Liver (tissue), 9 donors: ENCODE results near the gene SMARCC2. TPM values are rescaled to one million over a fixed set of nuclear protein-coding genes. Genes with fewer than 3 reads are reported as not detected.

Source experiments
- DNase-seq: peaks from one replicate; pipeline ENCODE4 v3.0.0-alpha.2; 2017; ENCODE audit warnings: low spot score
- H3K27ac ChIP-seq, 2 donors: one replicate each; pipeline ENCODE4 v1.7.0; 2013; ENCODE audit warnings: inconsistent platforms in 2 of 2, low read length in 2 of 2, control low read depth in 1 of 2, low read depth in 1 of 2, mild to moderate bottlenecking in 1 of 2
- H3K27me3 ChIP-seq, 4 donors: one replicate each; pipeline versions ENCODE4 v1.6.1 to v1.7.0; 2013; ENCODE audit warnings: low read length in 3 of 4, inconsistent platforms in 1 of 4, mild to moderate bottlenecking in 1 of 4, moderate library complexity in 1 of 4; ENCODE audit not compliant: control insufficient read depth in 4 of 4, insufficient read depth in 4 of 4
- H3K36me3 ChIP-seq, 4 donors: one replicate each; pipeline versions ENCODE4 v1.6.1 to v1.7.0; 2013; ENCODE audit warnings: low read length in 3 of 4, mild to moderate bottlenecking in 3 of 4, low read depth in 1 of 4, moderate library complexity in 1 of 4; ENCODE audit not compliant: control insufficient read depth in 4 of 4, insufficient read depth in 3 of 4
- H3K4me1 ChIP-seq, 4 donors: one replicate each; pipeline versions ENCODE4 v1.6.1 to v1.7.0; 2013; ENCODE audit warnings: low read length in 3 of 4, mild to moderate bottlenecking in 3 of 4, moderate library complexity in 1 of 4; ENCODE audit not compliant: control insufficient read depth in 4 of 4, insufficient read depth in 4 of 4
- H3K4me3 ChIP-seq, 3 donors: one replicate each; pipeline versions ENCODE4 v1.6.1 to v1.7.0; 2013; ENCODE audit warnings: low read length in 3 of 3, control low read depth in 1 of 3, low read depth in 1 of 3, mild to moderate bottlenecking in 1 of 3
- H3K9ac ChIP-seq, 2 donors: one replicate each; pipeline ENCODE4 v1.7.0; 2013; ENCODE audit warnings: low read length in 2 of 2, mild to moderate bottlenecking in 2 of 2, moderate library complexity in 2 of 2, control low read depth in 1 of 2, low read depth in 1 of 2
- H3K9me3 ChIP-seq, 4 donors: one replicate each; pipeline versions ENCODE4 v1.6.1 to v1.7.0; 2013; ENCODE audit warnings: low read length in 3 of 4; ENCODE audit not compliant: control insufficient read depth in 4 of 4
- ATF3 ChIP-seq: IDR thresholded peaks from 2 replicates; pipeline ENCODE4 v1.6.1; 2016; ENCODE audit warnings: antibody characterized with exemption
- CTCF ChIP-seq: fragments of 150-350 bp; IDR thresholded peaks from 2 replicates; pipeline ENCODE4 v1.5.1; 2017; ENCODE audit warnings: improper control_type of control experiment, low read depth, low read length; ENCODE audit not compliant: missing input control
- EGR1 ChIP-seq, 2 donors: IDR thresholded peaks; 2 replicates each; pipeline ENCODE4 v1.6.1; 2016 to 2018; ENCODE audit warnings: antibody characterized with exemption in 2 of 2, low read depth in 2 of 2
- FOXA1 ChIP-seq: IDR thresholded peaks from 2 replicates; pipeline ENCODE4 v1.6.1; 2016; ENCODE audit warnings: antibody characterized with exemption
- FOXA2 ChIP-seq: IDR thresholded peaks from 2 replicates; pipeline ENCODE4 v1.6.1; 2016; ENCODE audit warnings: antibody characterized with exemption
- GABPA ChIP-seq, 2 donors: IDR thresholded peaks in 1 of 2; conservative IDR thresholded peaks in 1 of 2; 2 replicates each; pipeline ENCODE4 v1.6.1; 2016; ENCODE audit warnings: antibody characterized with exemption in 2 of 2, mild to moderate bottlenecking in 1 of 2, moderate library complexity in 1 of 2
- HNF4A ChIP-seq, 2 donors: conservative IDR thresholded peaks; 2 replicates each; pipeline ENCODE4 v1.6.1; 2016; ENCODE audit warnings: antibody characterized with exemption in 2 of 2, mild to moderate bottlenecking in 2 of 2
- HNF4G ChIP-seq: IDR thresholded peaks from 2 replicates; pipeline ENCODE4 v1.6.1; 2016; ENCODE audit warnings: antibody characterized with exemption
- JUND ChIP-seq, 2 donors: IDR thresholded peaks; 2 replicates each; pipeline ENCODE4 v1.6.1; 2016; ENCODE audit warnings: antibody characterized with exemption in 2 of 2
- RAD21 ChIP-seq, 2 donors: IDR thresholded peaks; 2 replicates each; pipeline ENCODE4 v1.6.1; 2016; ENCODE audit warnings: antibody characterized with exemption in 2 of 2, mild to moderate bottlenecking in 2 of 2
- REST ChIP-seq: IDR thresholded peaks from 2 replicates; pipeline ENCODE4 v1.6.1; 2016; ENCODE audit warnings: antibody characterized with exemption, mild to moderate bottlenecking
- RXRA ChIP-seq, 2 donors: IDR thresholded peaks; 2 replicates each; pipeline ENCODE4 v1.6.1; 2017 to 2018; ENCODE audit warnings: antibody characterized with exemption in 2 of 2, mild to moderate bottlenecking in 1 of 2
- SP1 ChIP-seq: IDR thresholded peaks from 2 replicates; pipeline ENCODE4 v1.6.1; 2018; ENCODE audit warnings: antibody characterized with exemption, mild to moderate bottlenecking
- TAF1 ChIP-seq: conservative IDR thresholded peaks from 2 replicates; pipeline ENCODE4 v1.6.1; 2016; ENCODE audit warnings: antibody characterized with exemption, mild to moderate bottlenecking
- YY1 ChIP-seq: IDR thresholded peaks from 2 replicates; pipeline ENCODE4 v1.6.1; 2016; ENCODE audit warnings: antibody characterized with exemption, mild to moderate bottlenecking
- ZBTB33 ChIP-seq: IDR thresholded peaks from 2 replicates; pipeline ENCODE4 v1.6.1; 2016; ENCODE audit warnings: antibody characterized with exemption
- WGBS: extraction: QIAGEN DNeasy Blood & Tissue Kit; methylation state at CpG from one replicate; pipeline ENCODE4 v1.1.7; 2013; 5-methylcytosine and 5-hydroxymethylcytosine counted together
- polyA plus RNA-seq, 2 donors: library from polyadenylated mRNA; stranded (reverse) in 1 of 2; unstranded in 1 of 2; fragments of 200-250 nt in 1 of 2; fragments of >200 nt in 1 of 2; fragmentation: Nextera tagmentation in 1 of 2; extraction: Ambion mirVana in 1 of 2; gene quantifications; one replicate each; pipeline versions ENCODE4 v1.2.1 to v1.2.3, GENCODE V29; 2013 to 2015
- total RNA-seq, 2 donors: library from RNA; depleted of rRNA; stranded (reverse); fragments of >200 nt; gene quantifications; one replicate each; pipeline ENCODE4 v1.2.3, GENCODE V29; 2014
- TF ChIP-seq, protein P1 (sequence below): IDR thresholded peaks from 2 replicates; pipeline ENCODE4 v1.6.1; 2016; ENCODE audit warnings: antibody characterized with exemption
- donor health status: healthy.
- donor health status: healthy.
- donor health status: healthy.
- donor health status: healthy.
- donor health status: healthy.

The SMARCC2 gene
- total and polyA plus RNA-seq, 4 donors: 12.8 to 24.8 (median 22.5) TPM

- no peak overlapping the region for H3K9ac ChIP-seq
- H3K27ac ChIP-seq: no peak overlapping the region
- no peak overlapping the region for H3K4me3 ChIP-seq
- WGBS: 86% methylated on average over 1 of the region's 1 CpG
- H3K4me1 ChIP-seq: peaks cover 0 to 9% (median 4%) of the 10 kb centered on the region in 4 donors
- no peaks in the 10 kb centered on the region for H3K27me3 ChIP-seq
- H3K36me3 ChIP-seq: peaks cover 11 to 46% (median 46%) of the 10 kb centered on the region in 4 donors
- no peak for DNase-seq
- H3K9me3 ChIP-seq: no peaks in the 10 kb centered on the region
- TF ChIP-seq ZBTB33 (no peak), FOXA2 (no peak), TAF1 (no peak), EGR1 (IDR thresholded peaks at IDR 0.05; ENCODE audit: low read depth in 2 of 2) (no peak), JUND (IDR thresholded peaks at IDR 0.05) (no peak), GABPA (IDR thresholded peaks at IDR 0.05 in 1 of 2, conservative IDR thresholded peaks at IDR 0.05 in 1 of 2) (no peak), FOXA1 (no peak), HNF4A (conservative IDR thresholded peaks at IDR 0.05) (no peak), RXRA (IDR thresholded peaks at IDR 0.05) (no peak)
- TF ChIP-seq, protein P1, sequence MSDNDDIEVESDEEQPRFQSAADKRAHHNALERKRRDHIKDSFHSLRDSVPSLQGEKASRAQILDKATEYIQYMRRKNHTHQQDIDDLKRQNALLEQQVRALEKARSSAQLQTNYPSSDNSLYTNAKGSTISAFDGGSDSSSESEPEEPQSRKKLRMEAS: no peak
Observed at GRCh38 chr12:56212361-56212760, 23.1 kb upstream of the SMARCC2 start.

DNA sequence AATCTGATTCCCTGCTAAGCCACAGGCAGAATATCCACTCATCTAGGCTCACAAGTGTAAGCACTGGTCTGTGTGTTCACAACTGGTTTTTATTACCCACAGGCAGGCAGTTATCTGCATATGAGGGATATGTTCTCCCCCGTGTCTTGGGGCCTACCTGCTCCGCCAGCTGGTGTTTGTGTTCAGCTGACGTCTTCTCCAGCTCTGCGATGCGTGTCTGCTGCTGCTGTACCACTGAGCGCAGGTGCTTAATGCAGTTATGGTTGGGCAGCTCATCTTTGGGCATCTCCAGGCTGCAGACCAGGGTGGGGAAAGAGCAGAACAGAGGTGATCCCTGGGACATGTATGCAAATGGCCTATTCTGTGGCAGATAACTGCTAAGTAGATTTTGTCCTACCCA is 18.7 kb upstream of the SMARCC2 start:
- H3K9me3 ChIP-seq: no peaks in the 10 kb centered on the region
- DNase-seq: no peak
- peaks cover 8 to 57% (median 46%) of the 10 kb centered on the region in 4 donors for H3K36me3 ChIP-seq
- H3K4me1 ChIP-seq: peaks cover 0 to 4% (median 0%) of the 10 kb centered on the region in 4 donors
- no peak overlapping the region for H3K9ac ChIP-seq
- no peaks in the 10 kb centered on the region for H3K27me3 ChIP-seq
- no peak overlapping the region for H3K4me3 ChIP-seq
- 95% methylated on average over 6 of the region's 6 CpGs for WGBS
- H3K27ac ChIP-seq: no peak overlapping the region
- TF ChIP-seq RAD21 (IDR thresholded peaks at IDR 0.05): no peak
- TF ChIP-seq SP1: no peak
- no peak for TF ChIP-seq ZBTB33
- TF ChIP-seq YY1: no peak
- no peak for TF ChIP-seq FOXA1
- TF ChIP-seq CTCF: no peak
- TF ChIP-seq REST: no peak
- TF ChIP-seq JUND (IDR thresholded peaks at IDR 0.05): no peak
- TF ChIP-seq ATF3: no peak
- TF ChIP-seq, protein P1: no peak
- no peak for TF ChIP-seq EGR1 (IDR thresholded peaks at IDR 0.05; ENCODE audit: low read depth in 2 of 2)
- no peak for TF ChIP-seq HNF4A (conservative IDR thresholded peaks at IDR 0.05)
- no peak for TF ChIP-seq TAF1
- no peak for TF ChIP-seq FOXA2
- TF ChIP-seq HNF4G: no peak
